ENCODE data around the gene GHRL.
"Not testable (repeated sequence)": the region's sequence is repeated elsewhere in the genome, so short reads cannot be mapped to it uniquely, and the experiment has no call there.

GHRL gene

DNA sequence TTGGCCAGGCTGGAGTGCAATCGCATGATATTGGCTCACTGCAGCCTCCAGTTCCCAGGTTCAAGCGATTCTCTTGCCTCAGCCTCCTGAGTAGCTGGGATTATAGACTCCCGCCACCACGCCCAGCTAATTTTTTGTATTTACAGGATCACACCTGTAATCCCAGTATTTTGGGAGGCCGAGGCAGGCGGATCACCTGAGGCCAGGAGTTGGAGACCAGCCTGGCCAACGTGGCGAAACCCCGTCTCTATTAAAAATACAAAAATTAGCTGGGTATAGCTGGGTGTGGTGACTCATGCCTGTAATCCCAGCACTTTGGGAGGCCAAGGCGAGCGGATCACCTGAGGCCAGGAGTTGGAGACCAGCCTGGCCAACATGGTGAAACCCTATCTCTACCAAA is 20.3 kb downstream of the GHRL start:
- DNase-seq: not testable (repeated sequence)

DNA sequence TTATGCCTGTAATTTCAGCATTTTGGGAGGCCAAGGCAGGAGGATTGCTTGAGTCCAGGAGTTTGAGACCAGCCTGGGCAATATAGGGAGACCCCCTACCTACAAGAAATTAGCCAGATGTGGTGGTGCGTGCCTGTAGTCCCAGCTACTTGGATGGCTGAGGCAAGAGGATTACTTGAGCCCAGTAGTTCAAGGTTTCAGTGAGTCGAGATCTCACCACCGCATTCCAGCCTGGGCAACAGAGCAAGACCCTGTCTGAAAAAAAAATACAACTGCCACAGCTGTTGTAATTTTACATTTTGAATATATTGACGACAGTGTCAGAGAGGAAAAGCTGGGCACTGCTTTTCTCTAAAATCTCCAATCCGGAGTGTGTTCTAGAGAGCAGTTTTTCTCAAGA is 23.3 kb downstream of the GHRL start:
- DNase-seq: no peak

DNA sequence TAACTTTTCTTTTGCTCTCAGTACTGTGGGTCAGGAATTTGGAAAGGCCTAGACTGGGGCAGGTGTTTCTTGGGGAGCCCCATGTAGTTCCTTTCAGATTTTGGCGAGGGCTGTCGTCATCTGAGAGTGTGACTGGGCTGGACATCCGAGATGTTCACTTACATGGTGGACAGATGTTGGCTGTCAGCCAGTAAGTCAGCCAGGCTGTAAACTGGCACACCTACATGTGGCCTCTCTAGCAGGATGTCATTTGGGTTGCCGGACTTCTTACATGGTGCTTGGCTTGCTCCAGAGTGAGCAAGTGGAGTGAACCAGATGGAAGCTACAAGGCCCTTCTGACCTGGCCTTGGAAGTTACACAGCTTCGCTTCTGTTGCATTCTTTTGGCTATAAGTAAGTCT is 23.8 kb downstream of the GHRL start:
- no peak for DNase-seq

DNA sequence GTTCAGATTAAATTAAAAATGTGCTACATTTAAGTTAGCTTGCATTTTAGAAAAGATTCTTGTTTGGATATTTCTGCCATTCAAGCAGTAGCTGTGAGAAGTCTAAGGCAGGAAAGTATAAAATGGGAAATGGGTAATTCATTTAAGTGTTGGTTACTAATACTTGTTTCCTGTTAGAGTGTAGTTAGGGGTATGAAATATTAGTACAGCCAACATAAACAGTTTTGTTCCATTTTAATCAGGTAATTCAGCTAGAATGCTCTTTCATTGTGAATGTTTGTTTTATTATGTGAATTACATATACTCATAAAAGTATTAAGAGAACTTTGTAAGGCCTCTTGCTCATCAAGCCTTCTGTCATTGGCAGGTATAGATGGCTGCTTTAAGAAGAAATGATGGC is 24.6 kb downstream of the GHRL start:
- DNase-seq: no peak

DNA sequence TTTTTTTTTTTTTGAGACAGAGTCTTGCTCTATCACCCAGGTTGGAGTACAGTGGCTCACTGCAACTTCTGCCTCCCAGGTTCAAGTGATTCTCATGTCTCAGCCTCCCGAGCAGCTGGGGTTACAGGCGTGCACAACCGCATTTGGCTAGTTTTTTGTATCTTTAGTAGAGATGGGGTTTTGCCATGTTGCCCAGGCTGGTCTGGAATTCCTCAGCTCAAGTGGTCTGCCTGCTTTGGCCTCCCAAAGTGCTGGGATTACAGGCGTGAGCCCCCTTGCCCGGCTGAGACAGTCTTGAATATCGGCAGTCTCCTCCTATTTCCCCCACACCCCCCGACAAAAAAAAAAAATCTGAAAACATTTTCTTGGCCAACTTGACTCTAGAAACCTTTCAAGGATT is 25.8 kb downstream of the GHRL start:
- not testable (repeated sequence) for DNase-seq

DNA sequence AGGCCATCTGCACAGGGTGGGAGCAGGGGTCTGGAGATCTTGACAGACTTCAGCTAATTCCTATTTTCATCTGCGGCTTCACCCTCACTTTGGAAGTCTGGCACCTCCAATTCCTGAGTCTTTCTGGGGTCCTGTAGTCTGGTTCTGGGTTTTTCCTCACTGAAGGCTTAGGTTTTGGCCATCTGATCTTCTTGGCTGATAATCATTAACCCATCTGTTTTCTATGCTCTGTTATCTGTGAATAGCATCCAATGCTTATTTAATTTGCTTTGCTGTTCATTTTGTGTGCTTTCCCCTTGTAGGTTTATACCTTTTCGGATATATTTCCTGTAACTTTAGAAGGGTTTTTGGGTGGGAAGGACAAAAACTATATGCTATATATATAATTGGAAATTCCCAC is 26.9 kb downstream of the GHRL start:
- no peak for DNase-seq

DNA sequence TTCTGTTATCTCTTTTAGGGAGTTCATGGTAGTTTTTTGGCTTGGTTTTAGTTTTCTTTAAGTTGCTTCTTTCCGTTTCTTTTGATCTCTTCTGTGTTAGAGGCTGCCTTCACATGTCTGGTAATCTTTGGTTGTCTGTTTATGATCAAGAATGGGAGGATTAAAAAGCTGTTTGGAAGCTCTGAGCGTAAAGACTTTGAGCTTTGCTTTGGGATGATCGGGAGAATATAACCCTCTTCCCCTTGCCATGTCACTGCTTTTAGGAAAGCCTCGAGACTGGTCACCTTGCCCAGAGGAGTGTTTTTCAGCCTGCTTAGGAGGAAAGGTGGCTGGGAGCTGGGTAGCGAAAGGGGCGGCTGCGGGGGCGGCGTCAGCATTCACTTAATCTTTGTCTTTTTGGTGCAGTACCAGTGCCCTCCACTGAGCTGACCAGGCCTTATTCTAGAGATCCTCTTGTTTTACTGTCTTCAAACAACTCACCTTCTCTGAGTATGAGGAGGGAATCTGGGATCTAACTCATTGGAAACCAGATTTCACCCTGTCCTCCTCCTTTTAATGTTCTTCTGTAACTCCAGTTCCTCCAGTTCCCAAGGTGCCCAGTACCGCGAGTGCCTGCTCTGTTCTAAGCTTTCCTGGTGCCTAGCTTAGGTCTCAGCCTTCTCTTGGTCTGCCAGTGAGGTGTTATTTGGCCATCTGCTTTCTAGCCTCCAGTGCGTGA is 28.9 kb downstream of the GHRL start:
- DNase-seq: peak; percentile 64

DNA sequence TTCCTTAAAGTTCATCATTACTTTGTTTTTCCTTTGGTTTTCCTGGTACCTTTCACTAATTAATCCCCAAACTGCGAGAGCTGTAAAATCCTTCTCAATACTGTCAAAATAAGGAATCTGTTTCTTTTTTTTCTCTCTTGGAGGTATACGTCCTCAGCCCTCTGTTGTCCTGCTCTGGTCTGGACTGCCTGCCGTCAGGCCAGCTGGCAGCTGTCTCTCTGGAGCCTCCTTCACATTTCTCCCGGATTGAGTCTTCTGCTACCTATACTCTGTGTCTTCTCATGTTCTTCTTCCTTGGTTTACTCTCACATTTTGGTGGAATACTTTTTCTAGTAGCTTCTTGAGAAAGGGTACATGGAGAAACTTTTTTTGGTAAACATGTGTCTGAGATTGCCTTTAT is 30.7 kb downstream of the GHRL start:
- DNase-seq: no peak

DNA sequence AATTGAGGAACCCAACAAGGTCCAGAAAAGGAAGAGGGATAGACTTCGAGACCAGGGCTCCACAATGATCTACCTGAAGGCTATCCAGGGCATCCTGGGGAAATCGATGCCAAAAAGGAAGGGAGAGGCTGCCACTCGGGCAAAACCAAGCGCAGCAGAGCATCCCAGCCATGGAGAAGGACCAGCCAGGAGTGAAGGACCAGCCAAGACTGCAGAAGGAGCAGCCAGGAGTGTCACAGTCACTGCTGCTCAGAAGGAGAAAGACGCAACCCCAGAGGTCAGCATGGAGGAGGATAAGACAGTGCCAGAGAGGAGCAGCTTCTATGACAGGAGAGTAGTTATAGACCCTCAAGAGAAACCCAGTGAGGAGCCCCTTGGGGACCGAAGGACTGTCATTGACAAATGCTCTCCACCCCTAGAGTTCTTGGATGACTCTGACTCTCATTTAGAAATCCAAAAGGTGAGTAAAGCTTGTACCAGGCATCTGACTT is 32.5 kb downstream of the GHRL start:
- DNase-seq: no peak

DNA sequence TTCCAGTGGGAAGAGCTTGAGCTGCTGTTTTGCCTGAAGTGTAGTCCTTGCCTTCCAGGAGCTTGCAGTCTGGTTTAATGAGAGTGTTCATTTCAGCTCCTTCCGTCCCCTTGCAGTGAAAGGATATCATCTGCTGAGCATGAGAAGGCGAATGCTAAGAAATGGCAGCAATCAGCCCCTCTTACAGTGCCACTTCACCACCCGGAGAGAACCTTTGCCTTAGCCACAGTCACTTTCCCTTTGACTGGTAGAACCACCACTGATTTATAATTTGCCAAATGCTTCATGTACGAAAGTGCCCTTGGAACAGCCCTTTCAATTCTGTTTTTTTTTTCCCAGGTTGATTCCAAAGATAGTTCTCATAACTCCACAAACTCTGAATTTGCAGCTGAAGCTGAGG is 32.9 kb downstream of the GHRL start:
- DNase-seq: no peak

DNA sequence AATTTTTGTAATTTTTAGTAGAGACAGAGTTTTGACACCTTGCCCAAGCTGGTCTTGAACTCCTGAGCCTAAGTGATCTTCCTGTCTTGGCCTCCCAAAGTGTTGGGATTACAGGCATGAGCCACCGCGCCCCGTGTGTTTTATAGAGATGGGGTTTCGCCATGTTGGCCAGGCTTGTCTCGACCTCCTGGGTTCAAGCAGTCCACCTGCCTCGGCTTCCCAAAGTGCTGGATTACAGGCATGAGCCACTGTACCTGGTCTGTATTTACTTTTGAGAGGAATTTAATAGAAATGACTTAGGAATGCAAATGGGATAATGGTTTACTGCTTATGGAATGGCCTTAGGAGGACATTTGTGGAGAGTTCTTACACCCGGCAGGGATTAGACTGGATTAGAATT is 33.7 kb downstream of the GHRL start:
- DNase-seq: no peak

DNA sequence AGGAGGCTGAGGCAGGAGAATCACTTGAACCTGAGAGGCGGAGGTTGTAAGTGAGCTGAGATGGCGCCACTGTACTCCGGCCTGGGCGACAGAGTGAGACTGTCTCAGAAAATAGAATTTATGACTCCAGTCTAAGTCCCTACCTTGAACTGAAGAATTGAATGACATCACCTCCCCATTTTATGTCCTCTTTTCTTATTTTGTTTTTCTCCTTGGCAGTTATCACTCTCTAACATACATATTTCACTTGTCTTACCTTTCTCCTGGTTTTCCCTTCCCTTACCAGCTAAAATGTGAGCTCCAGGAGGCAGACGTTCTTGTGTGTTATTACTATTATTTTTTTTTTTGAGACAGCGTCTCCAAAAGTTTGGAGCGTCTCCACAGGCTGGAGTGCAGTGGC is 36.9 kb downstream of the GHRL start:
- DNase-seq: no peak

DNA sequence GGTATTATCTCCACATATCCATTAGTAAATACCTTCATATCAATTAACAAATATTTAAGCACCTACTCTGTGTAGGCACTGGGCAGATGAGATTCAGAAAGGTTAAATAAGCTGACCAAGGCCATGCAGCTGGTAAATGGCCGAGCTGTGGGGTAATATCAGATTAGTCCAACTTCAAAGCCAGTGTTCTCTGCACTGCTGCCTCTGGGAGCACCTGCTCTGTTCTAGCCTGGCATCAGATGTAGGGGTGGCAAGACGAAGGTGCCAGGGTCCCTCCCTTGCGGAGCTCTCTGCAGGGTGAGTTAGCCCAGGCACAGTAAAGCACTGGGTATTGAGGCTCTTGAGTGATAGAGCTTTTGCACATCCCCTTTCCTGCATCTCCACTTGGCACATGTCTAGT is 39.0 kb downstream of the GHRL start:
- no peak for DNase-seq

DNA sequence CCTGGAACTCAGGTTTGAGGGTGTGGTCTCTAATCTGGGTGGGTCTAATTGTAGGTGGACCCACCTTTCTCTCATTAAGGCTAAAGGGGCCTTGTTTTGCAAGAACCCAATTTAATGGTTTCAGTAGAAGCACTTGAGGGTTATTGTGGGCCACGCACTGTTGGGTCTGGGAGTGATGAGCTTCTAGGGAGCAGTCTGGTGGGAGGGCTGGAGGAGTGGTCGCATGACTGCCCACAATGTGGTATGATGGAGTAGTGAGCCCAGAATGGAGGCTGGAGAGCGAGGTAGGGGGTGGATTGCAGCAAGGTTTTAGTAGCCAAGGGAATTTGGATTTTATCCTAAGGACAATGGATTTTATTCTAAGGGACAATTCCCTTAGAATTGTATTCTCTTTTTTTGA is 41.7 kb downstream of the GHRL start:
- DNase-seq: no peak

DNA sequence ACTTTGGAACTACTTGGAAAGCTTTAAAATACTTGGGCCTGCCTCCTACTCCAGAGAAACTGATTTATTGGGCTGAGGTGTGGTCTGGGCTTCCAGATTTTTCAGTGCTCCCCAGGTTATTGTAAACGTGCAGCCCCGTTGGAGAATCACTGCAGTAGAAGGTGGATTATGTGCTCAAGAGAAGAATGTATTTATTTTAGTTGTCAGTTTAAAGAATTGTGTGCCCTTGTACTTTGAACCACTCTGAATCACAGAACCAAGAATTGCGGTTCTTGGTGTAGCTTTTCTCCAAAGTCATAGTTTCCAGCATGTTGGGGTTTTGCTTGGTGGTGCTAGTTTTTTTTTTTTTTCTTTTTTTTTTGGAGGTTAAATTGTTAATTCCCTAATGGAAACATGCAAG is 42.9 kb downstream of the GHRL start:
- no peak for DNase-seq

DNA sequence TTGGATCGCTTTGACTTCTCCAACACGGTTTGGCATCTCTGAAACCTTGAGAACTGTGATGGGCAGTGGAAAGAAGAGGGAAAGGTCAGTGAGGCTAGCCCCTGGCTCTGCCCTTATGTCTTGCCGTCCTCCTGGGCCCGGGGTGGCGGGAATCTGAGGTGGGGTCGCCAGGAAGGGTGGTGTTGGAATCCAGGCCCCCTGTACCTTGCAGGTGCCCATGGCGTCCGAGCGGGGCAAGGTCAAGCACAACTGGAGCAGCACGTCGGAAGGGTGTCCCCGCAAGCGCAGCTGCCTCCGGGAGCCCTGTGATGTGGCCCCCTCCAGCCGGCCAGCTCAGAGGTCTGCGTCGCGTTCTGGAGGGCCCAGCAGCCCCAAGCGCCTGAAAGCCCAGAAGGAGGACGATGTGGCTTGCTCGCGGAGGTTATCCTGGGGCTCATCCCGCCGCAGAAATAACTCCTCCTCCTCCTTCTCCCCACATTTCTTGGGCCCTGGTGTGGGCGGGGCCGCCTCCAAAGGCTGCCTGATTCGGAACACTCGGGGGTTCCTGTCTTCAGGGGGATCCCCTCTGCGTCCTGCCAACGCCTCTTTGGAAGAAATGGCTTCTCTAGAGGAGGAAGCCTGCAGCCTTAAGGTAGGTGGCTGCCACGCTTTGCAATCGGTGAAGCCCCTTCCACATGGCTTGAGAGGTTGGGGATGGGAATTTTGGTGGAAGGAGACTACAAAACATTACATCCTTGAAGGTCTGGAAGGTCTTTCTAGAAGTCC is 43.6 kb downstream of the GHRL start:
- DNase-seq: peak; percentile 33

DNA sequence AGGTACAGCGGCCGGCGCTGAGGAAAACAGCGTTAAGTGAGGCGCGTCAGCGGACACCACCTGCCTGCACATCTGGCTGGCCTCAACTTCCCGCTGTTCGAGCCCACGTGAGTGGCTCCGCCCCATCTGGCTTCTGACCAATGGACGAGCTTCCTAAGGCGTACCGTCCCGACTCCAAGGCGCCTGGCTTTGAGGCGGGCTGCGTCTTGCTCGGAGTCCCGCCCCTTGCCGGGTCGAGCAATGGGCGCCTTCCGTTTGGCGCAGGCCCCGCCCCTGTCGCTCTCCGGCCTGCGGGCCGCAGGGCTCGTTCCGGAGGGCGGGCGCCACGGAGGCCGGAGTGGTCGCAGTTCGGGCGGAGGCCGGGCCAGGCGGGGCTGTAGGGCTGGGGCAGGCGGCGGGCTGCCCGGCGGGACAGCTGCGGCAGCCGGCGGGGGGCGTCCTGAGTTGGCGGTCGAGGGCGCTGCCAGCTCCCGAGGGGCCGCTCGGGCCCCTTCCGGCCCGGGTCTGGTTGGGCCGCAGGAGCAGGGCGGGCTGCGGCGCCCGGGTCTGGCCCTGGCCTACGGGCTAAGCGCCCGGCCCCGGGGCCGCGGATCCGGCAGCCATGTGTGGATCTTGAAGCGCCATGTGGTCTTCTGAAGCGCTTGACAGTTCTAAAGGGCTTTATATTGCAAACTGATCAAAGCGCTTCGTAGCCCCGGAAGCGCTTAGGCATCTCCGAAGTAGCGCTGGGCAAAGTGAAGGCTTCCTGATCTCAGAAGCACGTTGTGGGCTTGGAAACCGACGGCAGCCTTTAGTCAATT is 44.4 kb downstream of the GHRL start, which contains the start of gene TATDN2:
Gene TATDN2, plus strand, starts transcription at position 276 of the 800 bp plus-strand sequence. CDS start 742 bp downstream, outside the sequence.
- peak; percentile 90 for DNase-seq

DNA sequence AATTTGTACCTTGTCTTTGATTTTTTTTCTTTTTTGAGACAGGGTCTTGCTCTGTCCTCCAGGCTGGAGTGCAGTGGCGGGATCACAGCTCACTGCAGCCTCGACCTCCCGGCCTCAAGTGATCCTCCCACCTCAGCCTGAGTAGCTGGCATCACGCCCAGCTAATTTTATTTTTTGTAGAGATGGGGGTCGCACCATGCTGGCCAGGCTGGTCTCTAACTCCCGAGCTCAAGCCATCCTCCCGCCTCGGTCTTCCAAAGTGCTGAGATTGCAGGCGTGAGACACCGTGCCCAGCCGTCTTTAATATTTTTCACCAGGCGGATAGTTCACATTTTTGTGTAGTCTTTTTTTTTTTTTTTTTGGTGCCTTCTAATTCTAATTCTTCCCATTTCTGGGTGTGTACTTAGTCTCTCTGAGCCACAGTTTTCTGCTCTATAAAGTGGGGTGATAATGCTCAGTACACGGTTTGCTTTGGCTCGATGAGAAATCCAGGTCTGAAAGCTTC is 45.0 kb downstream of the GHRL start:
- no peak for DNase-seq

DNA sequence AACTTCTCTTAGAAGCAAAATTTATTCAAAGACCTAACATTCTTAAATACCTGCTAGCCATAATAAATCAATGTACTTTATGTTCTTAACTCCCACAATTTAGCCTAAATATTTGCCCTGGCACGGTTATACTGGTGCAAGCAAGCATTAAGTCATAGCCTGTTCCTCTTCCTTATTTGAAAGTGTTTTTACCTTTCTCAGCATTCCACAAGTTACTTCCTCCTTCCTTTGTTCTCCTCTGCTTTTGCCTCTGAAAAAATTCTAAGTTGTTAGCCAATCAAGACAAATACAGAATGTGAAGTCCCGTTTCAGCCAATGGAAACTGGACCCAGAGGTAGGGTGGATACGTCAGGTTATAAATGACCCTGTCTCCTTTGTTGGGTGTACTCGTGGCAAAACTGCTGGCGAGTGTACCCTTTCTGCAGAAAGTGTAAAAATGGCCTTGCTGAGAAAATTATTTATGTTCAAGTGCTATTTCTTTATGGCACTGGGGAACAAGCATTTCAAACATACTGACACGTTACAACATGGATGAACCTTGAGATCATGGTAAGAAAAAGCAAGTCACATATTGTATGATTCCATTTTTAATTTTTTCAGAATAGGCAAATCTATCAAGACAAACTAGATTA is 47.5 kb downstream of the GHRL start:
- DNase-seq: no peak

DNA sequence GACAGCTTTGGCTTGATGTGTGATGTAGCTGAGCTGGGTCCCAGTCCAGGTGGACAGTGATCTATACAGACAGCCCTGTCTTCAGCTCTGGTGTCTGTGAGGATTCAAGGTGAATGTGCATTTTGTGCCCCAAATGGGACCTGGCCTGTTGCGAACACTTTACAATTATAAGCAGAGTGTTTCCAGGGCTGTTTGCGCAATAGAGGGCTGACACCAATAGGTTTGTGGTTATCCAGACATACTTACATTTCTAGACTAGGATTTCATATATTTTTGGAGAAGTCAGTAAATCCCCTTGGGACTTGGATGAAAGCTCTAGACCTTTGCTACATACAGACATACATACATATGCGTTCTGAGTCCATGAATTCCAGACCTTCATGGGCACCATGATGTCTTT is 48.7 kb downstream of the GHRL start:
- DNase-seq: no peak

DNA sequence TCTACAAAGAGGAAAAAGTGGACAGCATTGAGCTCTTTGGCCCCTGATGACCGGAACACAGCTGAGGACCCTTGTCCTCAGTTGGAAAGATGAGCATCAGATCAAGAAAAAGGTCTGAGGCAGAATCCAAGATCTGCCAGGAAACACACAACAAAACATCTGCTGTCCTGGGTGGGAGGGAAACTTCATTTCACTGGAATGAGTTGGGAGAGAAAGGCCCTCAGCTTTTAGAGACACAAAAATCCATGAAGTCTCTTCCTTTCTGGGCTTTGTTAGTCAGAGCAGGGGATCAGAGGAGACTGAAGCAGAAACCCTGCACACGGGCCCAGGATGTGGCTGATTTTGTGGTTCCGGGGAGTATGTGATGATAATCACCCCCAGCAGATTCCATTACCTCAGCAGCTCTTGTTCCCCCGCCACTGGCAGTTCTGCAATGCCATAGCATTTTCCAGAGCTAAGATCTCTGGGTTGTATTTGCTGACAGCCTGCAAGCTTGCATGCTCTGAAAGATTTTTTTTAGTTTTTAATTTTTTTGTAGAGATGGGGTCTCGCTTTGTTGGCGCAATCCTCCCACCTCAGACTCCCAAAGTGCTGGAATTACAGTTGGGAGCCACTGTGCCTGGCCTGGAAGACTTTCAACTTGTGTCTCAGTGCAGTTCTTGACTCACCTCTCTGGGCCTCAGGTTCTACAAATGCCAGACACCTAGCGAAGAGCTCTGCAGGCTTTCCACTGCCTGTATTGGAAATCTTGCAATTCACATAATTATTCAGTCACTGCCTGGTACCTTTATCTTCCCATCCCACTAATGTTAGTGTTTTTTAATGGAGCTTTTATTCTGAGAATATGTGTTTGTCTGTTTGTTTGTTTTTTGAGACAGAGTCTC is 50.3 kb downstream of the GHRL start:
- DNase-seq: peak; percentile 64

DNA sequence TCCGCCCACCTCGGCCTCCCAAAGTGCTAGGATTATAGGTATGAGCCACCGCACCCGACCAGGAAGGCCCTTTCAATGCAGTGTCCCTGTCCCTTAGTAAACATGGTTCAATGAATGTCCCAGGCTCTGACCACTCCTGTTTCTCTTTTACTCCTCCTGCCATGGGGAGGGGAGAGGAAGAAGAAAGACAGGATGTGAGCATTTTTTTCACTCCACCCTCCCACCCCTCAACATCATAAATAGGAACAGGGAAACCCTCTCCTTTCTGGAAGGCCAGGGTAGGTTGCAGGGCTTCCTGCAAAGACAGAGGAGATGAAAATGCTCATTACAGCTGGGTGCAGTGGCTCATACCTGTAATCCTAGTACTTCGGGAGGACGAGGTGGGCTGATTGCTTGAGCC is 51.9 kb downstream of the GHRL start:
- no peak for DNase-seq
